OCI-LY3 (cell line): Measurements from ENCODE around the gene RNF2.

Experiments
- EZH2phosphoT487 ChIP-seq: fragments of 200-600 bp; shearing (Covaris generic); IDR thresholded peaks from 2 replicates; pipeline ENCODE4 v1.6.1; 2018; ENCODE audit warnings: antibody characterized with exemption, mixed run types, low read depth
- TF ChIP-seq, protein P1 (sequence below): fragments of 200-600, 300-600 bp; sonication (generic); IDR thresholded peaks from 2 replicates; pipeline ENCODE4 v1.5.1; 2014; ENCODE audit warnings: antibody characterized with exemption, low read length, low read depth

DNA sequence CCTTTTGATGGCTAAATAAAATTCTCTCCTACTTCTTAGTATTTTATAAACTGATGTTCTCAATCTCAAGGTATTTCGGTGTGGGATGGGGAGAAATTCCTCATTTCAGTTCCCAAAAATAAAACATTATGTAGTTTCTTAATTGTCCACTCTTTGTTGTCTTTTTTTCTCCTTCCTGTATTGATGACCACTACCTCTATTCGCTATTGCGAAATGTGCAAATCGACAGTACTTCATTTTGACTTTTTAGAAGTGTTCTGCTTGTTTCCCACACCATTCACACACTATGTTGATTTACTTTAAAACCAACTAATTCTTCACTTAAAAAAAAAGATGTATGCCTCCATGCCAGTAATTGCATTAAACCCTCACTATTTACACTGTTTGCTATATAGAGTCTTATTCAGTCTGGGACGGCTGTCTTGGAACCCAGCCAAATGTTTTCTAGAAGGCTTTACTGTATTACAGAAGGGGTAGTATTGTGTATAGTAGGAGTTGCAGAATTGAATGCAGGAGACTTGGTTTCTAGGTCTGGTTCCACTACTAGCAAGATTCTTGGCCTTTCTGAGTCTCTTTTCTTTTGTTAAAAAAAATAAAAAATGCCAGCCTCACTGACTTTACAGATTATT lies 5.6 kb downstream of the RNF2 start:
- TF ChIP-seq, protein P1, sequence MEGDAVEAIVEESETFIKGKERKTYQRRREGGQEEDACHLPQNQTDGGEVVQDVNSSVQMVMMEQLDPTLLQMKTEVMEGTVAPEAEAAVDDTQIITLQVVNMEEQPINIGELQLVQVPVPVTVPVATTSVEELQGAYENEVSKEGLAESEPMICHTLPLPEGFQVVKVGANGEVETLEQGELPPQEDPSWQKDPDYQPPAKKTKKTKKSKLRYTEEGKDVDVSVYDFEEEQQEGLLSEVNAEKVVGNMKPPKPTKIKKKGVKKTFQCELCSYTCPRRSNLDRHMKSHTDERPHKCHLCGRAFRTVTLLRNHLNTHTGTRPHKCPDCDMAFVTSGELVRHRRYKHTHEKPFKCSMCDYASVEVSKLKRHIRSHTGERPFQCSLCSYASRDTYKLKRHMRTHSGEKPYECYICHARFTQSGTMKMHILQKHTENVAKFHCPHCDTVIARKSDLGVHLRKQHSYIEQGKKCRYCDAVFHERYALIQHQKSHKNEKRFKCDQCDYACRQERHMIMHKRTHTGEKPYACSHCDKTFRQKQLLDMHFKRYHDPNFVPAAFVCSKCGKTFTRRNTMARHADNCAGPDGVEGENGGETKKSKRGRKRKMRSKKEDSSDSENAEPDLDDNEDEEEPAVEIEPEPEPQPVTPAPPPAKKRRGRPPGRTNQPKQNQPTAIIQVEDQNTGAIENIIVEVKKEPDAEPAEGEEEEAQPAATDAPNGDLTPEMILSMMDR = no peak
- no peak for TF ChIP-seq EZH2phosphoT487
